Measurements from ENCODE around the gene MGAT4A.

GRCh38 chr2:98777710-98778109 is 46.8 kb upstream of the MGAT4A start:
- TF ChIP-seq RFX5 (IDR thresholded peaks at IDR 0.05) (no peak), CTCF (IDR thresholded peaks at IDR 0.05) (no peak), CEBPB (IDR thresholded peaks at IDR 0.05) (no peak), RNF2 (IDR thresholded peaks at IDR 0.05; ENCODE audit: borderline replicate concordance, low read depth) (no peak), MAX (IDR thresholded peaks at IDR 0.05) (no peak), ZFP36 (IDR thresholded peaks at IDR 0.05; ENCODE audit: borderline replicate concordance, partially characterized antibody) (no peak), KDM1A (IDR thresholded peaks at IDR 0.05; ENCODE audit: low read depth) (no peak)
- TF ChIP-seq, protein P1, sequence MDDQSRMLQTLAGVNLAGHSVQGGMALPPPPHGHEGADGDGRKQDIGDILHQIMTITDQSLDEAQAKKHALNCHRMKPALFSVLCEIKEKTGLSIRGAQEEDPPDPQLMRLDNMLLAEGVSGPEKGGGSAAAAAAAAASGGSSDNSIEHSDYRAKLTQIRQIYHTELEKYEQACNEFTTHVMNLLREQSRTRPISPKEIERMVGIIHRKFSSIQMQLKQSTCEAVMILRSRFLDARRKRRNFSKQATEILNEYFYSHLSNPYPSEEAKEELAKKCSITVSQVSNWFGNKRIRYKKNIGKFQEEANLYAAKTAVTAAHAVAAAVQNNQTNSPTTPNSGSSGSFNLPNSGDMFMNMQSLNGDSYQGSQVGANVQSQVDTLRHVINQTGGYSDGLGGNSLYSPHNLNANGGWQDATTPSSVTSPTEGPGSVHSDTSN (IDR thresholded peaks at IDR 0.05) = no peak

Data from A549 (cell line).